GM19328 (cell line): ENCODE measurements around the gene GSTA5.
"Not testable (repeated sequence)": the region's sequence is repeated elsewhere in the genome, so short reads cannot be mapped to it uniquely, and the experiment has no call there.

Experiments used
- ATAC-seq: cut with Tn5 transposase; IDR thresholded peaks from one replicate; pipeline ENCODE4 v1.9.1; 2021; ENCODE audit warnings: mild to moderate bottlenecking, moderate library complexity; ENCODE audit not compliant: unreplicated experiment

Gene GSTA5

DNA sequence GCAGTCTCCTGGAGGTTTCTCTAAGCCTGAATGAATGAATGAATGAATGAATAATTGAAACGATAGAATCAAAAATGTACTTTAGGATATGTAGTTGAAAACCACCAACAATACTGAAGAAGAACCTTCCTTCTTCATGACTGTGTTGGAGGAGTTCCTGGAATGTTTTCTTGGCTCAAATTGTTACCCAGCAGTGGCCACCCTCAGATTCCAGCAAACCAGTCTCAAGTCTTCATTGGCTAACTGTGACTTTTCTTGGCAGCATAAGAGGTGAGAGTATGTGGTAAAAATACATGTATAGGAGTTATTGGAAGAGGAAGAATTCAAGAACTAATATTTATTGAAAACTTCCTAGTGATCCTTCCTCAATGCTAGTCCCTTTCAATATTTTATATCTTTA lies 41.3 kb downstream of the GSTA5 start:
- ATAC-seq, result not testable (repeated sequence)

DNA sequence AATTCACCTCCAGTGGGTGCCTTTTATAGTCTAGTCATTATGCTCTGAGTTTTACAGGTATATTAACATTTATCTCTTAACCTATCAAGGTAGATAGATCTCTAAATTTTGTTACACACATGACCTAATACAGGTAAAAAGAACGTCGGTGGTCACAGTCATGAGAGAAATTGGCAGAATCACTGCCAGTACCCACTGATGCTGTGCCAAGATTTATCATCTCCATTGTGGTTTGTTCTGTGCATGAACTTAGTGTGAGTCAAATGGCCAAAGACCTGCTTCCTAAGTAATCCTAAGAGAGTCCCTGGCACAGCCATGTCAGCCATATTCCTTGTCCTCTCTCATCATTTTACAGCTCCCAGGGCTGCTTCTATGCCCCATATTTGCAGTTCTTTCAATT lies 46.2 kb downstream of the GSTA5 start:
- ATAC-seq, result not testable (repeated sequence)

DNA sequence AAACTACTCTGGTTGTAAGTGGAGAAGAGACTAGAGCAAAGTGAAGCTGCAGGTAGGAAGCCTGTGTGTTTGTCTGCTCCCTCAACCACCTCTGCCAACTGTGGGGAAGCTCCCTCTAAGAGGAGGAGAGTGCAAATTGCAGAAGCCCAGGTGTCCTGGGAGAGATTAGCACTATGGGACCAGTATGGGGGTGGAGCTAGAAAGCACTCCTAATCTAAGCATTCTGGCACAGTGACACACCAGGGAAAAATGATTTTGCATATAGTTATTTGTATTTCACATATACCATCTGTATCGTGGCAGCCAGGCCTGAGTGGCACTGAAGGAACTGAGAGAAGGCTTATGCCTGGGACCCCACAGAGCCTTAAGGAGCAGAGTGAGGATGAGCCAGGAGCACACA lies 49.8 kb downstream of the GSTA5 start:
- ATAC-seq, result no peak

DNA sequence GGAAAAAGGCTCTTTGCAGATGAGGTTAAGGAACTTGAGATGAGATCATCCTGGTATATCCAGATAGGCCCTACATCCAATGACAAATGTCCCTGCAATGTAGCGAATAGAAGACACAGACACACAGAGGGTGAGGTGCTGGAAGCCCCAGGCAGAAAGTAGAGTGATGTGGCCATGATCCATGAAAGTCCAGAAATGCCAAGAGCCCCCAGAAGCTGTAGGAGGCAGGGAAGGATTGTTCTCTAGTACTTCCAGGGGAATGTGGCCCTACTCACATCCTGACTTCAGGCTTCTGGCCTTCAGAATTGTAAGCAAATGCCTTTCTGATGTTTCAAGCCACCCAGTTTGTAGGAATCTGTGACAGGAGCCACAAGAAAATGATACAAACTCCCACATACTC lies 51.0 kb downstream of the GSTA5 start:
- ATAC-seq, result not testable (repeated sequence)

DNA sequence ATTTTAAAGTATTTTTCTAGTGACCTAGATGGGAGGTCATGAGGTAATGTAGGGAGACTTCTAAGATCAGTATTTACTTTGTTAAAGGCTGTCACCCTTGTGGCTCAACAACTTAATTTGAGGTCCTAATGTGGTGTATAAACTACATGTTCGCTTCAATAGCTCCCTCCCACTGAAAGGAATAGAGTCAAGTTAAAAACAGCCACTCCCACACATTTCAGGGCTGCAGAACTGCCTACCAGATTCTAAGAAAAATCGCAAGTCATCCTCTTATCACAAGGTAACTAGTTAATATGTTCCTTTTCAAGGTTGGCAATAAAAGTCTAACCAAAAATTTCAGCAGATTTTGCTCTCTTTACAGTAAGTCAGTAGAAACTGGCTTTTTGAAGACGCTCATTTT lies 52.1 kb downstream of the GSTA5 start:
- ATAC-seq, result no peak

DNA sequence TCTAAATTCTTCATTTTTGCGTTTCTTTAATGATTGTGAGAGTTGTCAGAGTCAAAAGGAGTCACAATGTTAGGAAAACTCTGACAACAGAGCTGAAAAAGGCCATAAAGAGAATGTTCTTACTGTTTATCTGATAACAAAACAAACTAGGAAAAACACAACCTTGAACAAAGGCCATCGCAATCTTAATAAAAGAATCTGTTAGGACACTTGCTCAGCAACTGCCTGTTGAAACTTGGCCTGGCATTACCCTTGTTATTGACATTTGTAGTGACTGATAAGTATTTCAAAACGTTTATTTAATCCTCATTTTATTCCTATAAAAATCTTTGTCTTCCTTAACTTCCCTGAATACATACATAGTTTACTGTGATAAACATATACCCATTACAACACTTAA lies 52.7 kb downstream of the GSTA5 start:
- ATAC-seq, result no peak

DNA sequence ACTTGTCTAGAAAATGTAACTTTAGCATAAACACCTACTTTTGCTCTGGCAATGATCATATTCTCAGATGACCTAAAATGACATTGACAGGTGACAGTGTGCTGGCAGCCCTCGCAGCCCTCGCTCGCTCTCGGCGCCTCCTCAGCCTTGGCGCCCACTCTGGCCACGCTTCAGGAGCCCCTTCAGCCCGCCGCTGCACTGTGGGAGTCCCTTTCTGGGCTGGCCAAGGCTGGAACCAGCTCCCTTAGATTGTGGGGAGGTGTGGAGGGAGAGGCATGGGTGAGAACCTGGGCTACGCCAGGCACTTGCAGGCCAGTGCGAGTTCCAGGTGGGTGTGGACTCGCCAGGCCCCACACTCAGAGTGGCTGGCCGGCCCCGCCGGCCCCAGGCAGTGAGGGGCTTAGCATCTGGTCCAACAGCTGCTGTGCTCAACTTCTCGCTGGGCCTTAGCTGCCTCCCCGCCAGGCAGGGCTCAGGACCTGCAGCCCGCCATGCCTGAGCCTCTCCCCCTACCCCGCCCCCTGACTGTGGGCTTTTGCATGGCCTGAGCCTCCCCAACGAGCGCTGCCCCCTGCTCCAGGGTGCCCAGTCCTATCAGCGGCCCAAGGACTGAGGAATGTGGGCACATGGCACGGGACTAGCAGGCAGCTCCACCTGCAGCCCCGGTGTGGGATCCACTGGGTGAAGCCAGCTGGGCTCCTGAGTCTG lies 54.2 kb downstream of the GSTA5 start:
- no peak for ATAC-seq

DNA sequence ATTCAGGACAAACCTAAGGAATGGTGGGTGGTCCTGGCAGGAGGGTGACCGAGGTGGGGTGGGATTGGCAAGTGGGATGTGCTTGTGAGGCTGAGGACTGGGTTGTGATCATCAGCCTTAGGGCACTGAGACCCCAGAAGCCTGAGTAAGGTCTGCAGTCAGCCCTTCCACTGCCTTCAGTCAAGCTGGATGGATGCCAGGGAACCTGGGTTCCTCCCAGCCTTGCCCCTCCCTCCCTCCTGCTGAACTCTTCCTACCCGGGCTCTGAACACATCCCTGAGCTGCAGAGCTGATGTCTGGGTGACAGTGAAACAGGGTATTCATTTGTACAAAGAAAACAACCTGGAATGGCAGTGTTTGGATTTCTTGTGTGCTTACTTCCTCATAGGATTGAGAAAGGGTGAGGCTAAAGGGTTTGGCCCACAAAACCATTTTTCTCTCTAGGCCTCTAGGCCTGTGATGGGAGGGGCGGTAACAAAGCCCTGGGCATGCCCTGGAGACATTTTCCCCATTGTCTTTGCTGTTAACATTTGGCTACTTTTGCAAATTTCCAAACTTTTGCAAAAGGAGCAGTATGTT lies 57.8 kb downstream of the GSTA5 start:
- ATAC-seq, result not testable (repeated sequence)

DNA sequence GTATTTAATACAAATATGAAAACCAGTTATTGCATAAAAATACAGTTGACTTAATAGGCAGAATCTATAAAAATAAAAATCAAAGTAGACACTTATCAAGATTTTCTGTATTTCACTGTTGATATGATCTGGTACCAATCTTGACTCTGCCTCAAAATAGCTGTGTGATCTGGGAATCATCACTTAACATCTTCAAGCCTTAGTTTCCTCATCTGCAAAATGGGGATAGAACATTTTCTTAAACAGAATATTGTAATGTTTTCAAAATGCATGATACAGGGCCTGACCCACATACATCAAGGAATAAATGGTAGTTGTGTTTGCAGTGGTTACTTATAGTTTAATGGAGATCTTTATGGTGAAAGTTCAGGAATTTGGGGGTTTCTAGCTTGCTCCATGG lies 58.4 kb downstream of the GSTA5 start:
- ATAC-seq, result not testable (repeated sequence)
